NB4 (cell line): ENCODE measurements around the gene TRAPPC3L.

ENCODE experiments used
- CTCF ChIP-seq: IDR thresholded peaks from one replicate; pipeline ENCODE4 v1.5.1; 2012; ENCODE audit warnings: low read depth, low read length
- MYC ChIP-seq: IDR thresholded peaks from 2 replicates; pipeline ENCODE4 v1.6.1; 2011; ENCODE audit warnings: low read depth, low read length
- POLR2A ChIP-seq: IDR thresholded peaks from 2 replicates; pipeline ENCODE4 v1.6.1; 2011; ENCODE audit warnings: mild to moderate bottlenecking; ENCODE audit not compliant: insufficient read length; ENCODE audit errors: extremely low read depth

- TF ChIP-seq POLR2A (no peak), CTCF (no peak), MYC (no peak)
These were observed 53.0 kb downstream of the TRAPPC3L start for GRCh38 chr6:116492331-116493067.
